Immature natural killer cell (primary cell): ENCODE data around the gene ARHGEF1. TPM values are rescaled to one million over a fixed set of nuclear protein-coding genes. Genes with fewer than 3 reads are reported as not detected.

Source experiments
- DNase-seq, 3 donors: peaks; one replicate each; pipeline ENCODE4 v3.0.0; 2022; ENCODE audit warnings: mixed read lengths in 1 of 3
- H3K27ac Mint-ChIP-seq, 6 donors: one replicate each; pipeline ENCODE4 v1.8.0; 2020; ENCODE audit warnings: mixed read lengths in 6 of 6, mild to moderate bottlenecking in 5 of 6, inconsistent platforms in 4 of 6, moderate library complexity in 3 of 6
- H3K27me3 Mint-ChIP-seq, 3 donors: one replicate each; pipeline ENCODE4 v1.8.0; 2020 to 2021; ENCODE audit warnings: low read depth in 3 of 3, mild to moderate bottlenecking in 3 of 3, mixed read lengths in 3 of 3, moderate library complexity in 3 of 3, inconsistent platforms in 1 of 3
- H3K36me3 Mint-ChIP-seq, 3 donors: one replicate each; pipeline ENCODE4 v1.8.0; 2020; ENCODE audit warnings: mixed read lengths in 3 of 3, inconsistent platforms in 2 of 3, mild to moderate bottlenecking in 2 of 3
- H3K4me1 Mint-ChIP-seq, 2 donors: one replicate each; pipeline ENCODE4 v1.8.0; 2020; ENCODE audit warnings: inconsistent platforms in 2 of 2, mild to moderate bottlenecking in 2 of 2, mixed read lengths in 2 of 2, moderate library complexity in 1 of 2
- H3K4me3 Mint-ChIP-seq, 5 donors: one replicate each; pipeline ENCODE4 v1.8.0; 2020; ENCODE audit warnings: mild to moderate bottlenecking in 5 of 5, mixed read lengths in 5 of 5, inconsistent platforms in 3 of 5, moderate library complexity in 3 of 5
- H3K9me3 Mint-ChIP-seq, 6 donors: one replicate each; pipeline ENCODE4 v1.8.0; 2020; ENCODE audit warnings: mild to moderate bottlenecking in 6 of 6, mixed read lengths in 6 of 6, inconsistent platforms in 4 of 6, moderate library complexity in 3 of 6
- polyA plus RNA-seq, 3 donors: library from polyadenylated mRNA; unstranded; fragments of 300-500 nt; fragmentation: Illumina TruSeq; gene quantifications; one replicate each; pipeline ENCODE4 v1.2.3, GENCODE V29; 2021

The ARHGEF1 gene
- polyA plus RNA-seq, 3 donors from 2014 or later, result 129 to 394 (median 156) TPM

DNA sequence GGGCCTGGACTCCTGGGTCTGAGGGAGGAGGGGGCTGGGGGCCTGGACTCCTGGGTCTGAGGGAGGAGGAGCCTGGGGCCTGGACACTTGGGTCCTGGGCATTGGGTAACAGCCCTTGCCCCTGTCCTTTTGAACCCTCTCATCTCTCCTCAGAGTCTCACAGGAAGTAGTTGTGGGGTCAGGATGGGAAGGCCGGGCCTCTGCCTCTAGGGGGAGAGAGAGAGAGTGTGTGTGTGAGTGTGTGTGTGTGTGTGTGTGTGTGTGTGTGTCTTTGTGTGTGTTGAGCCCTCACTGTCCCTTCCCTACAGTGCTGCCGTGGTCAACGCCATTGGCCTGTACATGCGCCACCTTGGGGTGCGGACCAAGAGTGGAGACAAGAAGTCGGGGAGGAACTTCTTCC, 10.9 kb downstream of the ARHGEF1 start:
- peak in 2 of 3 donors; percentile 56 to 57 for DNase-seq
- peaks cover 3 to 20% (median 12%) of the 10 kb centered on the region in 3 donors for H3K27me3 Mint-ChIP-seq
- H3K36me3 Mint-ChIP-seq, result peaks cover 19 to 49% (median 35%) of the 10 kb centered on the region in 3 donors
- H3K4me3 Mint-ChIP-seq, result peak overlapping the region; percentile 48 to 80 (median 58)
- H3K9me3 Mint-ChIP-seq, result no peaks in the 10 kb centered on the region
- H3K4me1 Mint-ChIP-seq, result peaks cover 69 to 76% of the 10 kb centered on the region in 2 donors
- peak overlapping the region; percentile 71 to 97 (median 92) for H3K27ac Mint-ChIP-seq

DNA sequence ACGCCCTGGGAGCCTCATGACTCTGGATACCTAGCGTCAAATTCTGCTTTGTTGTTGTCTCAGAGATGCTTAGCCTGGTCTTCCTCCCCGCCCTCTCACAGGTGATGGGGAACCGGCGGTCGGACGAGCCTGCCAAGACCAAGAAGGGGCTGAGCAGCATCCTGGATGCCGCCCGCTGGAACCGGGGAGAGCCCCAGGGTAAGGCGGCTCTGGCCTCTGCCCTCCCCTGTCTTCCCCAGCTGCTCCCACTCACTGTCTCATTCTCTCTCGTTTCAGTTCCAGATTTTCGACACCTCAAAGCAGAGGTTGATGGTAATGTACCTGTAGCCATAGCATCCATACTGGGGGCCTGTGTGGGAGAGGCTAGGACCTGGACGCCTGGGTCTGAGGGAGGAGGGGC, 11.4 kb downstream of the ARHGEF1 start:
- peak overlapping the region in 4 of 5 donors; percentile 50 to 80 (median 60) for H3K4me3 Mint-ChIP-seq
- peak overlapping the region; percentile 71 to 97 (median 92) for H3K27ac Mint-ChIP-seq
- H3K4me1 Mint-ChIP-seq, result peaks cover 69 to 74% of the 10 kb centered on the region in 2 donors
- H3K9me3 Mint-ChIP-seq, result no peaks in the 10 kb centered on the region
- no peak for DNase-seq
- H3K27me3 Mint-ChIP-seq, result peaks cover 0 to 16% (median 8%) of the 10 kb centered on the region in 3 donors
- peaks cover 24 to 49% (median 36%) of the 10 kb centered on the region in 3 donors for H3K36me3 Mint-ChIP-seq

DNA sequence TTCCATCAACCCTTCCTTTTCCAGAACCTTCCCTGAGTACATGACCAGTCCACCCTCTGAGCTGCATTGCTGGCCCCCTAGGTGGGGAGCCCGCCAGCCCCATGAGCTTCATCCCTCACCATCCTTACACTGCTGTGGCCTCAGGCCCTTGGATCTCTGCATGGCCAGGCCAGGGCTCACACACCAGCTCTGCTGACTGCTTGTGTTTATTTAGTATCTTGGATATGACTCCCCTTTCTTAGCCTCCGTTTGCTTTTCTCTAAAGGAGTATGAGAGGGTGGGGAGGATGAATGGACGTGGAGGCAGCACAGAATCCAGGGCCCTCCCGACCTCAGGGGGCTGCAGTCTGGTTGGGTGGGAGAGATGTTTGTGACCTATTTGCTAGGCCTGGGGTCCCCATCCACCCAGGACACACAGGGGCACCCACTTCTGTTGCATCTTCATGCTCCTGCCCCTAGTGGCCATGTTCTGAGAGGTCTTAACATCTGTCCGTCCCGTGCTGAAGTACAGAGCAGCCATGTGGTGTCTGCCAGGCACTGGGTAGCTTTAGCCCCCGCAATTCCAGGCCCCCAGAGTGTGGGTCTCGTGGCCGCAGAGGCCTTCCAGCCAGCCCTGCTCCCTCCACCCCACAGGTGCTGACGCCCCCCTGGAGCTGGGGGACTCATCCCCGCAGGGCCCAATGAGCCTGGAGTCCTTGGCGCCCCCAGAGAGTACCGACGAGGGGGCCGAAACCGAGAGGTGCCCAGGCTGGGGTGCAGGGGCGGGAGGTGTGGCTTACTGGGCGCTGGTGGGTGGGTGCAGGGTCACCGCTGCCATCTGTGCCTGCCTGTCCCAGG, 13.0 kb downstream of the ARHGEF1 start:
- Mint-ChIP-seq H3K36me3 (peaks cover 18 to 56% (median 28%) of the 10 kb centered on the region in 3 donors), H3K4me1 (peaks cover 61% of the 10 kb centered on the region in 2 donors), H3K27me3 (peaks cover 0 to 9% (median 5%) of the 10 kb centered on the region in 3 donors), H3K27ac (peak overlapping the region; percentile 78 to 91 (median 84)), H3K4me3 (peak overlapping the region in 4 of 5 donors; percentile 20 to 64 (median 32)), H3K9me3 (no peaks in the 10 kb centered on the region)
- no peak for DNase-seq

DNA sequence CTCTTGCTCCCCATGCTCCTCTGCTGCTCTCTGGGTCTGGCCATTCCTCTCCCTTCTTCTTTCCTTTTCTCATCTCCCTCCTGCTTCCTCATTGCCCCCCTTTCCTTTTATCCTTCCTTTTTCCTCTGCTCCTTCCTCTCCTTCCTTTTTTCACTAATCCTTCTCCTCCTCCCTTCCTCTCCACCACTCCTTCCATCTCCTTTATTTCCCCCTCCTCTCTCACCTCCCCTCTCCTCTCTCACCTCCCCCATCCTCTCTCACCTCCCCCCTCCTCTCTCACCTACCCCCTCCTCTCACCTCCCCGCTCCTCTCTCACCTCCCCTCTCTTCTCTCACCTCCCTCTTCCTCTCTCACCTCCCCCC, 13.6 kb downstream of the ARHGEF1 start:
- peaks cover 0 to 9% (median 5%) of the 10 kb centered on the region in 3 donors for H3K27me3 Mint-ChIP-seq
- peak overlapping the region; percentile 48 to 91 (median 84) for H3K27ac Mint-ChIP-seq
- peaks cover 56 to 58% of the 10 kb centered on the region in 2 donors for H3K4me1 Mint-ChIP-seq
- H3K4me3 Mint-ChIP-seq, result peak overlapping the region in 2 of 5 donors; percentile 21 to 38
- no peaks in the 10 kb centered on the region for H3K9me3 Mint-ChIP-seq
- peaks cover 16 to 55% (median 25%) of the 10 kb centered on the region in 3 donors for H3K36me3 Mint-ChIP-seq
- no peak for DNase-seq

DNA sequence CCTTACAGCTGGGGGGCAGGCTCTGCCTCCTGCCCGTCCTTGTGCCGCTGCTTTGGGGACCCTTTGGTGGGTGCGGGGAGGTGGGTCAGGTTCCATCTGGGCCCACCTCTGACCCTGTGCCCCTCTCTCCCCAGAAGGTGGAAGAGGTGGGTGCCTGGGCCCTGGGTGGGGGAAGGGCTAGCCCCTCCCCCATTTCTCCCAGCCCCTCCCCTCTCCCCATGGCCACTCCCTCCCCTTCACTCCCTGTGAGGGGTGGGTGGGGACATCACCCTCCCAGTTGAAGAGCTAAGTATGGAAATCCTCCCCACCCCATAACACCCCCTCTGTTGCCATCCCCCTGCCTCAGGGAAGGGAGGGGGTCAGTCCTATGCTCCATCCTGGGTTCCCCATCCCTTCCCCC, 14.2 kb downstream of the ARHGEF1 start:
- Mint-ChIP-seq H3K4me3 (no peak overlapping the region), H3K4me1 (peaks cover 51 to 58% of the 10 kb centered on the region in 2 donors), H3K27me3 (peaks cover 0 to 9% (median 5%) of the 10 kb centered on the region in 3 donors), H3K9me3 (no peaks in the 10 kb centered on the region), H3K36me3 (peaks cover 17 to 59% (median 23%) of the 10 kb centered on the region in 3 donors), H3K27ac (no peak overlapping the region)
- no peak for DNase-seq

DNA sequence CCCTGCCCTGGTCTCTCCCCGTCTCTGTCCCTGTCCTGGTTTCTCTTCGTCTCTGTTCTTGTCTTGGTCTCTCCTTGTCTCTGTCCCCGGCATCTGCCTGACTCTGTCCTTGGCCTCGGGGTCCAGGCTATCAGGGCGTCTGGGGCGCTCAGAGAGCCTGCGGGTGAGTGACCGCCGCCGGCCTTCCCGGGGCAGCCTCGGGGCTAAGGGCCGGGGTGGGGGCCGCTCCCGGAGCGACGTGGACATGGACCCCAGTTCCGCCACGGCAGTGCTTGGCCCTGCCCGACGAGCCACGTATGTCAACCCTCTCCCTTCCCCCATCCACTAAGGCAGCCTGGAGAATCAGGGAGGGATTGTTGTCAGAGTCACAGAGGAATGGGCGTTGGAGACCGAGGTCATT, 14.8 kb downstream of the ARHGEF1 start:
- Mint-ChIP-seq H3K27ac (peak overlapping the region in 5 of 6 donors; percentile 34 to 87 (median 75)), H3K4me3 (no peak overlapping the region), H3K27me3 (peaks cover 0 to 8% (median 5%) of the 10 kb centered on the region in 3 donors), H3K9me3 (no peaks in the 10 kb centered on the region), H3K36me3 (peaks cover 17 to 62% (median 23%) of the 10 kb centered on the region in 3 donors), H3K4me1 (peaks cover 46 to 56% of the 10 kb centered on the region in 2 donors)
- DNase-seq, result no peak

DNA sequence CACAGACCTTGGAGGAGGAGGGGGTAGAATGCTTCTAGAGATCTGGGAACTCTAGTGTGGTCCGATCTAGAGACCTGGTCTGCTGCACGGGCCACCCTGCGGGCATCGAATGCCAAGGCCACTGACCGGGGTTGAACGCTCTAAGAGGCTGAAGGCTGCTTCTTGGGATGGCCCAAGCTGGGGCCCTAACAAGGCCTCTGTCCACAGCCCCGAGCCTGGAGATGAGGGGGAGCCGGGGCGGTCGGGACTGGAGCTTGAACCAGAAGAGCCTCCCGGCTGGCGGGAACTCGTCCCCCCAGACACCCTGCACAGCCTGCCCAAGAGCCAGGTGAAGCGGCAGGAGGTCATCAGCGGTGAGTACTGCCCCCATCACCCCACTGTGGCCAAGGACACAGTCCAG, 15.3 kb downstream of the ARHGEF1 start:
- Mint-ChIP-seq H3K9me3 (no peaks in the 10 kb centered on the region), H3K27ac (peak overlapping the region in 4 of 6 donors; percentile 28 to 62 (median 35)), H3K36me3 (peaks cover 17 to 61% (median 23%) of the 10 kb centered on the region in 3 donors), H3K4me1 (peaks cover 44 to 52% of the 10 kb centered on the region in 2 donors), H3K4me3 (no peak overlapping the region), H3K27me3 (peaks cover 0 to 7% (median 5%) of the 10 kb centered on the region in 3 donors)
- DNase-seq, result no peak

DNA sequence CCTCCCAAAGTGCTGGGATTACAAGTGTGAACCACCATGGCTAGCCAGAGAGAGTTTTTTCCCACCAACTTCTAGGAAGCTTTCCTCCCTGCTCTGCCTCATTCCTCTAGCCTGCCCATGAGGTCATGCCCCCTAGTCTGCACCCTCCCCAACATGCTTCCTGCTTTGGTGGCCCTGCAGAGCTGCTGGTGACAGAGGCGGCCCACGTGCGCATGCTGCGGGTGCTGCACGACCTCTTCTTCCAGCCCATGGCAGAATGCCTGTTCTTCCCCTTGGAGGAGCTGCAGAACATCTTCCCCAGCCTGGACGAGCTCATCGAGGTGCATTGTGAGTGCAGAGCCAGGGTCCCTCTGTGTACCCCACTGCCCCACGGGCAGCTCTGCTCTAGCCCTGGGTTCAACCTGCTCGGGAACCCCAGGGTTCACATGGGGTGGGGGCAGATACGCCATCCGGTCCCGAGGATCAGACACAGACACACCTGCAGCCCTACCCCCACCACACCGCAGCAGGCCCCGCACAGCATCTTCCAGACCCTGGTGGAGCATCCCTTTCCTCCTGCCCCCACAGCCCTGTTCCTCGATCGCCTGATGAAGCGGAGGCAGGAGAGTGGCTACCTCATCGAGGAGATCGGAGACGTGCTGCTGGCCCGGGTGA, 18.9 kb downstream of the ARHGEF1 start:
- DNase-seq, result no peak
- Mint-ChIP-seq H3K27ac (peak overlapping the region in 2 of 6 donors; percentile 34 to 43), H3K4me3 (no peak overlapping the region), H3K9me3 (no peaks in the 10 kb centered on the region), H3K4me1 (peaks cover 38 to 39% of the 10 kb centered on the region in 2 donors), H3K36me3 (peaks cover 27 to 69% (median 30%) of the 10 kb centered on the region in 3 donors), H3K27me3 (peaks cover 0 to 2% (median 2%) of the 10 kb centered on the region in 3 donors)

DNA sequence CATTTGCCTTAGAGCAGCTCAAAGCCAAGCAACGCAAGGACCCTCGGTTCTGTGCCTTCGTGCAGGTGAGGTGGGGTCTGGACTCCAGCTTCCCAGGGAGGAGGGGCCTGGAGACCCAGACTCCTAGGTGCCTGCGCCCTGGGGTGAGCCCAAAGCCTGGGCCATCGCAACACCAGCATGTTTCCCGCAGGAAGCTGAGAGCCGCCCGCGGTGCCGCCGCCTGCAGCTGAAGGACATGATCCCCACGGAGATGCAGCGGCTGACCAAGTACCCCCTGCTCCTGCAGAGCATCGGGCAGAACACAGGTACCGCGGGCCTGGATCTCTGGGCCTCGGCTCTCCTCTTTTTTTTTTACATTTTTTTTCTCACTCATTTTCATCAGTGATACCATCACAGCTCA, 19.6 kb downstream of the ARHGEF1 start:
- Mint-ChIP-seq H3K4me3 (no peak overlapping the region), H3K36me3 (peaks cover 28 to 72% (median 31%) of the 10 kb centered on the region in 3 donors), H3K27me3 (peaks cover 0 to 2% (median 2%) of the 10 kb centered on the region in 3 donors), H3K9me3 (no peaks in the 10 kb centered on the region), H3K27ac (no peak overlapping the region), H3K4me1 (peaks cover 37 to 38% of the 10 kb centered on the region in 2 donors)
- DNase-seq, result no peak

DNA sequence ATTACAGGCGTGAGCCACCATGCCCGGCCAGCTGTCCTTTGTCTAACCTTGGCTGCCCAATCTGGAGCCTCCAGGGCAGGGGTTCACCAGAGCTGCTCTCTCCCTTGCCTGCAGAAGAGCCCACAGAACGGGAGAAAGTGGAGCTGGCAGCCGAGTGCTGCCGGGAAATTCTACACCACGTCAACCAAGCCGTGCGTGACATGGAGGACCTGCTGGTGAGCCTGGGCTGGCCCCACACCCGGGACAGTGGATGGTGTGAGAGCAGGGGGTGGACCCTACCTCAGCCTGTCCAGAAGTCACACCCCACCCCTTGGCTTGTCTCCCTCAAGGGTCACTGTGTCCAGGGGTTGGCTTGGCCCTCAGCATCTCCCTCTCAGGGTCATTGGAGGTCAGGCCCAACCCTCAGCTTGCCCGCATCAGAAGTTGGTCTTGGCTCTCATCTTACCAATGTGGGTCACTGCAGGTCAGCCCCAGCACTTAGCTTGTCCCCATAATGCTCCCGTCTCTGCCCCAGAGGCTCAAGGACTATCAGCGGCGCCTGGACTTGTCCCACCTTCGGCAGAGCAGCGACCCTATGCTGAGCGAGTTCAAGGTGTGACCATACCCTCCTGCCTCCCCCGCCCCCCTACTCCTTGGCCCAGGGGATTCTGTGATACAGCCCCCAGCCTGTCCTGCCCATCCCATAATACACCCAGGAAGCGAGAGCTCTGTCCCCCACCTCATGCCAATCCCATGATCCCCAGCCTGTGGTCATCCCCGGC, 20.4 kb downstream of the ARHGEF1 start:
- H3K9me3 Mint-ChIP-seq, result no peaks in the 10 kb centered on the region
- peaks cover 0 to 2% (median 2%) of the 10 kb centered on the region in 3 donors for H3K27me3 Mint-ChIP-seq
- H3K27ac Mint-ChIP-seq, result peak overlapping the region in 2 of 6 donors; percentile 45 to 67
- DNase-seq, result no peak
- peaks cover 25 to 65% (median 31%) of the 10 kb centered on the region in 3 donors for H3K36me3 Mint-ChIP-seq
- H3K4me1 Mint-ChIP-seq, result peaks cover 31 to 34% of the 10 kb centered on the region in 2 donors
- no peak overlapping the region for H3K4me3 Mint-ChIP-seq

DNA sequence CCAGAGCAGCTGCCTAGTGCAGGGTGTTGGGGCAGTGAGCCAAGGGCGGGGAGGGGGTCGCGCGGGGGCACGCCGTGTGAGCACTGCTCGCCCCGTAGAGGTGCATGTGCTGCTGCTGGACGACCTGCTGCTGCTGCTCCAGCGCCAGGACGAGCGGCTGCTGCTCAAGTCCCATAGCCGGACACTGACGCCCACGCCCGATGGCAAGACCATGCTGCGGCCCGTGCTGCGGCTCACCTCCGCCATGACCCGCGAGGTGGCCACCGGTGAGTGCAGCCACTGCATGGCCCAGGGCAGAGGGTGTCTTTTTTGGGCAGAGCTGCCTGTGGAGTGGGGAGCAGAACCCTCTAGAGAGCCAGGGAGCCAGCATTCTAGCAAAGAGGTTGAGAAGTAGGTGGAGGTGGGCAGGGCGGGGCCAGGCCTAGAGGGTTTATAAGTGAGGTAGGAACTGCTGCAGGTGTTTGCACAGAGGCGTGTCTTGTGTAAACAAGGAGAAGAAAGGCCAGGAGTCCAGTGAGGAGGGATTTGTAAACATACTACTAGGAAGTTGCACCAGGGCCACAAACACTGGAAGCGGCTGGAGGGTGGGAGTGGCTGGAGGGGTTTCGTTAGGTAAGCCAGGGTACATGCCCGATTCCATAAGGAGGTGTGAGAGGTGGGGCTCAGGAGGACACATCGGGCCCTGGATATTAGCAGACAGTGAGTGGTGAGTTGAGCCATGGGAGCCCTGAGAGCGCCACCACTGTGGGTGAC, 21.3 kb downstream of the ARHGEF1 start:
- H3K4me3 Mint-ChIP-seq, result no peak overlapping the region
- peaks cover 16 to 56% (median 23%) of the 10 kb centered on the region in 3 donors for H3K36me3 Mint-ChIP-seq
- H3K9me3 Mint-ChIP-seq, result no peaks in the 10 kb centered on the region
- H3K27ac Mint-ChIP-seq, result peak overlapping the region in 4 of 6 donors; percentile 3 to 70 (median 50)
- no peak for DNase-seq
- H3K27me3 Mint-ChIP-seq, result peaks cover 0 to 2% (median 2%) of the 10 kb centered on the region in 3 donors
- peaks cover 24 to 26% of the 10 kb centered on the region in 2 donors for H3K4me1 Mint-ChIP-seq

DNA sequence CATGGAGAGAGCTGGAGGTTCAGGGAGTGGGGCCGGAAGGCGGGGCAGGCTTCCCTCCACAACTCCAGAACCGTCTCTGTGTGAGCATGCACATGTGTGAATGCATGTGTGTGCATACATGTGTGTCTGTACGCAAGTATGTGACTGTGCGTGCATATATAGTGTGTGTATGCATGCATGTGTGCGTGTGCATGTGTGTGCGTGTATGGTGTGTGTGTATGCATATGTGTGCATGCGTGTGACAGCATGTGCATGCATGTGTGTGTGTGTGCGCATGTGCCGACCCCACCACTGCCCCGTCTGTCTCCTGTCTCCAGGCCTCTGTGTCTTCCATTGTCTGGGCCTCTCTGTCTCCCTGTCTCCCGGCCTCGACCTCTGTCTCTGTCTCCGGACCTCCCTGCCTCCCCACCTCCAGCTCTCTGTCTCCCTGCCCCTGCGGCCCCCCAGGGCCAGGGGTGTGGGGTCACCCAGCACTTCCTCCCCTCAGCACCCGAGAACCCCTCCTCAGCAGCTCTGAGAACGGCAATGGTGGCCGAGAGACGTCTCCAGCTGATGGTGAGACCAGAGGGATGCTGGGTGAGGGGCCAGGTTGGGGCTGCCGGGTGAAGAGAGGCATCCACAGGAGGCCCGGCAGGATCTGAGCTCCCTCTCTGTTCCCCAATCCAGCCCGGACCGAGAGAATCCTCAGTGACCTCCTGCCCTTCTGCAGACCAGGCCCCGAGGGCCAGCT, 22.5 kb downstream of the ARHGEF1 start:
- no peak overlapping the region for H3K4me3 Mint-ChIP-seq
- no peak for DNase-seq
- H3K4me1 Mint-ChIP-seq, result peaks cover 27 to 29% of the 10 kb centered on the region in 2 donors
- H3K27me3 Mint-ChIP-seq, result peaks cover 2 to 4% (median 4%) of the 10 kb centered on the region in 3 donors
- H3K9me3 Mint-ChIP-seq, result no peaks in the 10 kb centered on the region
- peak overlapping the region in 4 of 6 donors; percentile 6 to 53 (median 30) for H3K27ac Mint-ChIP-seq
- H3K36me3 Mint-ChIP-seq, result peaks cover 16 to 46% (median 23%) of the 10 kb centered on the region in 3 donors
